GM23338 (cell line): ENCODE data around the gene PPP1R7.

Experiments used
- CREB1 ChIP-seq: fragments of 250-450 bp; sonication (Bioruptor Pico); IDR thresholded peaks from 2 replicates; pipeline ENCODE4 v1.5.0; 2020; ENCODE audit warnings: low read depth, mild to moderate bottlenecking, moderate library complexity
- EZH2 ChIP-seq: fragments of 200-600 bp; sonication (generic); IDR thresholded peaks from one replicate; pipeline ENCODE4 v1.8.0; 2017; ENCODE audit warnings: antibody characterized with exemption, mild to moderate bottlenecking, low read depth; ENCODE audit not compliant: unreplicated experiment
- REST ChIP-seq: IDR thresholded peaks from one replicate; pipeline ENCODE4 v1.6.1; 2018; ENCODE audit warnings: antibody characterized with exemption; ENCODE audit not compliant: unreplicated experiment
- ZNF331 ChIP-seq: fragments of 250-450 bp; sonication (Bioruptor Pico); IDR thresholded peaks from 2 replicates; pipeline ENCODE4 v1.5.0; 2020; ENCODE audit warnings: low read depth, mild to moderate bottlenecking, moderate library complexity
- TF ChIP-seq, protein P1 (sequence below), 2 experiments: fragments of 200-600 bp in 1 of 2; sonication (generic) in 1 of 2; conservative IDR thresholded peaks; 2 replicates each; pipeline versions ENCODE4 v1.5.1 to v1.6.1; 2016 to 2017; ENCODE audit warnings: antibody characterized with exemption in 2 of 2, low read depth in 2 of 2, mild to moderate bottlenecking in 2 of 2, moderate library complexity in 1 of 2

GRCh38 chr2:241153616-241154015, 3.3 kb downstream of the PPP1R7 start:
- TF ChIP-seq, protein P1, sequence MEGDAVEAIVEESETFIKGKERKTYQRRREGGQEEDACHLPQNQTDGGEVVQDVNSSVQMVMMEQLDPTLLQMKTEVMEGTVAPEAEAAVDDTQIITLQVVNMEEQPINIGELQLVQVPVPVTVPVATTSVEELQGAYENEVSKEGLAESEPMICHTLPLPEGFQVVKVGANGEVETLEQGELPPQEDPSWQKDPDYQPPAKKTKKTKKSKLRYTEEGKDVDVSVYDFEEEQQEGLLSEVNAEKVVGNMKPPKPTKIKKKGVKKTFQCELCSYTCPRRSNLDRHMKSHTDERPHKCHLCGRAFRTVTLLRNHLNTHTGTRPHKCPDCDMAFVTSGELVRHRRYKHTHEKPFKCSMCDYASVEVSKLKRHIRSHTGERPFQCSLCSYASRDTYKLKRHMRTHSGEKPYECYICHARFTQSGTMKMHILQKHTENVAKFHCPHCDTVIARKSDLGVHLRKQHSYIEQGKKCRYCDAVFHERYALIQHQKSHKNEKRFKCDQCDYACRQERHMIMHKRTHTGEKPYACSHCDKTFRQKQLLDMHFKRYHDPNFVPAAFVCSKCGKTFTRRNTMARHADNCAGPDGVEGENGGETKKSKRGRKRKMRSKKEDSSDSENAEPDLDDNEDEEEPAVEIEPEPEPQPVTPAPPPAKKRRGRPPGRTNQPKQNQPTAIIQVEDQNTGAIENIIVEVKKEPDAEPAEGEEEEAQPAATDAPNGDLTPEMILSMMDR (conservative IDR thresholded peaks at IDR 0.05; ENCODE audit: low read depth in 2 of 2), result no peak
- TF ChIP-seq REST (no peak), ZNF331 (CRISPR knock-in tag) (no peak), EZH2 (no peak), CREB1 (CRISPR knock-in tag) (no peak)
